ENCODE results near the gene KCNC2.

The KCNC2 gene

DNA sequence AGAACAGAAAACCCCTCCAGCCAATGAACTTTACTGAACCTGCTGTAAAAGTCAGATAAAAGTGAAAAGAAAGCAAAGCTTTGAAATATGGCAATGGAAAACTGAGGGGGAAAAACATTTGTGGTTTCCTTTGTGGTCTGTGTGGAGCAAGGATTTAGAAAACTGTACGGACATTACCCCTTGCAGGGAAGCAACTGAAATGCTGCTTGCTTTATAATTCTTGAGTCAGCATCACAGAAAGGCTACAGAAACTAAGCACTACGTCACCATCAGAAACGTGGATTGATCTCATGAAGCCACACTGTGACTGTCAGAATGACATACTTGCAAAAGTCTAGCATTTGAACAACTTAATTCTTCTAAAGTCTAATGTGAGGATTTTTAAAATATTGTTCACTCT lies 2.4 kb upstream of the KCNC2 start:
- Histone ChIP-seq H3K27ac (ENCODE audit: insufficient read depth in 1 of 2, low read depth in 1 of 2, low read length in 2 of 2, poor library complexity in 1 of 2, severe bottlenecking in 2 of 2) (no peak overlapping the region), H3K36me3 (ENCODE audit: control insufficient read depth in 4 of 4, insufficient read depth in 4 of 4, low read length in 3 of 4) (no peaks in the 10 kb centered on the region), H3K9me3 (ENCODE audit: control extremely low read depth in 1 of 5, control insufficient read depth in 4 of 5, insufficient read depth in 2 of 5, low read depth in 1 of 5, low read length in 4 of 5) (peaks cover 0 to 2% (median 0%) of the 10 kb centered on the region in 5 experiments), H3K27me3 (replicated peaks in 2 of 5; ENCODE audit: control insufficient read depth in 4 of 5, insufficient read depth in 5 of 5, low read length in 4 of 5) (peaks cover 3 to 47% (median 18%) of the 10 kb centered on the region in 5 experiments), H3K4me1 (ENCODE audit: control extremely low read depth in 1 of 4, control insufficient read depth in 4 of 4, insufficient read depth in 4 of 4, low read length in 3 of 4) (peaks cover 0 to 8% (median 3%) of the 10 kb centered on the region in 4 experiments), H3K4me3 (ENCODE audit: control insufficient read depth in 1 of 7, extremely low read depth in 1 of 7, insufficient read depth in 4 of 7, low read depth in 2 of 7, low read length in 6 of 7) (no peak overlapping the region)
- WGBS (ENCODE audit: insufficient coverage), result 0% methylated on average over 1 of the region's 3 CpGs
- DNase-seq, result peak in 2 of 3 donors; percentile 7 to 17
- ChIA-PET CTCF (no interaction called here), POLR2A (no interaction called here)

DNA sequence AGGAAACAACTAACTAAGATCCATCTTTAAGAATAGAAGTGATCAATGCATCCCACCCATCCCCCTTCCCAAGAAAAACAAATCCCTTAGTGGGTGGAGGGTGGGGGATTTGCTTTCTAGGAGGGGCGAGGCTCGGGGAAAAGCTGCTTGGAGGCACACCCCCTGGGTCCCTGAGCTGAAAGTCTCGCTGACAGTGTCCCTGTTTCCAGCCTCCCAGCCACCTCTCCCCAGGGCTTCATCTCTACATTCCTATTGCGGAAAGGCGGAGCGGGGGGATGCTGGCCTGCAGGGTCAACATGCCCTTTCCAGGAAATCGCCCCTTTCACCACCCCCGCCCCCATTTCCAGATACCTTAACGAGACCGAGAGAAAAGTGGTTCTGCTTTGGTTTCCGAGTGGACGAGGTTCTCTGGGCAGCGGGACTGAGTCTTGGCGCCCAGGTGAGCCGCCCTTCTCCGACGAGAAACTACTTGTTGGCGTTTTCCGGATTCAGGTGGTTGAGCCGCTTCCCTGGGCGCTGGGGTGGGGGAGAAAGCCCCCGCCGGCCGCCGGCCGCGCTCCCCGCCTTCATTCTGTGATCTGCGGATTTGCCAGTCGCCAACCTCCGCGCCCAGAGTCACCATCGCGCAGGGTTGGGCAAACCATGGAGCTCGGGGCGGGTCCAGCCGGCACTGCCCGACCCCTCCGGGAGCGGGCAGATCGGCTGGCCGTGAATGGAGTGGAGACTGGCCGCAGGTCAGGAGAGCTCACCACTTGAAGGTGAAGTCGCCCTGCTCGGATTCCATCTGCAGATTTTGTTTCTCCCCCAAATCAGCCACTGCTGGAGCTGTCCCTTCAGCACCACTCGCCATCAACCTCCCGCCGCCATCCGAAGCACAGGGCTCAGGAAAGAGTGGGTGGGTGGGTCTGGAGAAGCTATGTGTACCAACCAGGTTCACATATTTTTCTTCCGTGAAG lies 505 bp downstream of the KCNC2 start:
- peaks cover 0 to 8% (median 3%) of the 10 kb centered on the region in 4 experiments for H3K4me1 ChIP-seq (ENCODE audit: control extremely low read depth in 1 of 4, control insufficient read depth in 4 of 4, insufficient read depth in 4 of 4, low read length in 3 of 4)
- peak; percentile 18 to 64 (median 63) for DNase-seq
- H3K9me3 ChIP-seq (ENCODE audit: control extremely low read depth in 1 of 5, control insufficient read depth in 4 of 5, insufficient read depth in 2 of 5, low read depth in 1 of 5, low read length in 4 of 5), result peaks cover 0 to 5% (median 2%) of the 10 kb centered on the region in 5 experiments
- 3% methylated on average over 24 of the region's 50 CpGs for WGBS (ENCODE audit: insufficient coverage)
- POLR2A ChIA-PET, result no interaction called here
- peaks cover 18 to 66% (median 33%) of the 10 kb centered on the region in 5 experiments for H3K27me3 ChIP-seq (replicated peaks in 2 of 5; ENCODE audit: control insufficient read depth in 4 of 5, insufficient read depth in 5 of 5, low read length in 4 of 5)
- CTCF ChIA-PET, result no interaction called here
- H3K36me3 ChIP-seq (ENCODE audit: control insufficient read depth in 4 of 4, insufficient read depth in 4 of 4, low read length in 3 of 4), result no peaks in the 10 kb centered on the region
- no peak overlapping the region for H3K4me3 ChIP-seq (ENCODE audit: control insufficient read depth in 1 of 7, extremely low read depth in 1 of 7, insufficient read depth in 4 of 7, low read depth in 2 of 7, low read length in 6 of 7)
- H3K27ac ChIP-seq (ENCODE audit: insufficient read depth in 1 of 2, low read depth in 1 of 2, low read length in 2 of 2, poor library complexity in 1 of 2, severe bottlenecking in 2 of 2), result no peak overlapping the region

DNA sequence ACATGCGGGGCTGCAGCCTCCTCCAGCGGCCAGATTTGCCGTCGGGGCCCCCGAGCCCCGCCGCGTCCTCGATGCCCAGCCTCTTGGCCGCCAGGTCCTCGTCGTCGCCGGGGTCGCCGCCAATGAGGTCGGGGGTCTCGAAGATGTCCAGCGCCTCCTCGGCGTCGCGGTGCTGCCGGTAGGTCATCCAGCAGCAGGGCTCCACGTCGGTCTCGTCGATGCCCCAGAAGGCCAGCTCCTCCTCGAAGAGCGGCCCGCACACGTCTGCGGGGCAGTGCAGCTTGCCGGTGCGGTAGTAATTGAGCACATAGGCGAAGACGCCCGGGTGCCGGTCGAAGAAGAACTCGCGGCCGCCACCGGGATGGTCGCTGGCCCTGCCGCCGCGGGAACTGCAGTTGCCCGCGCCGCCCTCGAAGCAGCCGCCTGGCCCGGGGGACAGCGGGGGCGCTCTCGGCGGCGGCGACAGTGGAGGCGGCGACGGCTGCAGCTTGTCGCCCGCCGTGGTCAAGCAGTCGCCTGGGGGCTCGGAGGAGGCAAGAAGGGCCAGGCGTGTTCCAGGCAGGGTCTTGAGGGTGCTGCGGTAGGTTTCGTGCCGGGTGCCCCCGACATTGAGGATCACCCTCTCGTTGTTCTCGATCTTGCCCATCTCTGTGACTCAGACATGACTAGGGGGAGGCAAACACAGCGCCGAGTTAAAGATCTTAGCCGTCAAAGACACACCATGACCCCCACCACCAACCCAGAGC lies 2.1 kb downstream of the KCNC2 start:
- H3K4me1 ChIP-seq (ENCODE audit: control extremely low read depth in 1 of 4, control insufficient read depth in 4 of 4, insufficient read depth in 4 of 4, low read length in 3 of 4), result peaks cover 0 to 8% (median 3%) of the 10 kb centered on the region in 4 experiments
- peak in 2 of 3 donors; percentile 7 to 10 for DNase-seq
- peaks cover 0 to 5% (median 2%) of the 10 kb centered on the region in 5 experiments for H3K9me3 ChIP-seq (ENCODE audit: control extremely low read depth in 1 of 5, control insufficient read depth in 4 of 5, insufficient read depth in 2 of 5, low read depth in 1 of 5, low read length in 4 of 5)
- H3K36me3 ChIP-seq (ENCODE audit: control insufficient read depth in 4 of 4, insufficient read depth in 4 of 4, low read length in 3 of 4), result no peaks in the 10 kb centered on the region
- WGBS (ENCODE audit: insufficient coverage), result 8% methylated on average over 74 of the region's 78 CpGs
- no peak overlapping the region for H3K27ac ChIP-seq (ENCODE audit: insufficient read depth in 1 of 2, low read depth in 1 of 2, low read length in 2 of 2, poor library complexity in 1 of 2, severe bottlenecking in 2 of 2)
- H3K27me3 ChIP-seq (replicated peaks in 2 of 5; ENCODE audit: control insufficient read depth in 4 of 5, insufficient read depth in 5 of 5, low read length in 4 of 5), result peaks cover 18 to 68% (median 30%) of the 10 kb centered on the region in 5 experiments
- ChIA-PET POLR2A (no interaction called here), CTCF (no interaction called here)
- H3K4me3 ChIP-seq (ENCODE audit: control insufficient read depth in 1 of 7, extremely low read depth in 1 of 7, insufficient read depth in 4 of 7, low read depth in 2 of 7, low read length in 6 of 7), result peak overlapping the region in 1 of 7 experiments; percentile 4

DNA sequence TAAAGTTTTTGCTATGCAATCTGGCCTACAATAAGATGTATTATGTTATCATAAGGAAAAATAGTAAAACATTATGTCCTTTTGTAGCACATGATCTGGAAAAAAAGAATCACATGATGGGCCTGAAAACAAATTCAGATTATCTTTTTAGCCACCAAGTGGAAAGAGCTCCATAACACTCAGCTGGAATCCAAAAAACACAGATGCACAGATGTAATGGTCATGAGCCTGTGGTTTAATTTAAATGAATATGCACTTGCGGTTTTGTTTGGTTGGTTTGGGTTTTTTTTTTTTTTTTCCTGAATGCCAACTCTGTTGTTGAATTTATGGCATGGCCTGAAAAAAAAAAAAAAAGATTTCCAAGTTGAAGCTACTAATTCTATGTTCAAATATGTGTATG lies 4.1 kb downstream of the KCNC2 start:
- Histone ChIP-seq H3K4me1 (ENCODE audit: control extremely low read depth in 1 of 4, control insufficient read depth in 4 of 4, insufficient read depth in 4 of 4, low read length in 3 of 4) (peaks cover 3 to 10% (median 7%) of the 10 kb centered on the region in 4 experiments), H3K27me3 (replicated peaks in 2 of 5; ENCODE audit: control insufficient read depth in 4 of 5, insufficient read depth in 5 of 5, low read length in 4 of 5) (peaks cover 18 to 64% (median 33%) of the 10 kb centered on the region in 5 experiments), H3K4me3 (ENCODE audit: control insufficient read depth in 1 of 7, extremely low read depth in 1 of 7, insufficient read depth in 4 of 7, low read depth in 2 of 7, low read length in 6 of 7) (no peak overlapping the region), H3K27ac (ENCODE audit: insufficient read depth in 1 of 2, low read depth in 1 of 2, low read length in 2 of 2, poor library complexity in 1 of 2, severe bottlenecking in 2 of 2) (no peak overlapping the region), H3K9me3 (ENCODE audit: control extremely low read depth in 1 of 5, control insufficient read depth in 4 of 5, insufficient read depth in 2 of 5, low read depth in 1 of 5, low read length in 4 of 5) (peaks cover 0 to 5% (median 2%) of the 10 kb centered on the region in 5 experiments), H3K36me3 (ENCODE audit: control insufficient read depth in 4 of 4, insufficient read depth in 4 of 4, low read length in 3 of 4) (no peaks in the 10 kb centered on the region)
- no peak for DNase-seq
- no CpG with 5 or more reads among the region's 1 CpG for WGBS (ENCODE audit: insufficient coverage)
- ChIA-PET POLR2A (no interaction called here), CTCF (no interaction called here)

DNA sequence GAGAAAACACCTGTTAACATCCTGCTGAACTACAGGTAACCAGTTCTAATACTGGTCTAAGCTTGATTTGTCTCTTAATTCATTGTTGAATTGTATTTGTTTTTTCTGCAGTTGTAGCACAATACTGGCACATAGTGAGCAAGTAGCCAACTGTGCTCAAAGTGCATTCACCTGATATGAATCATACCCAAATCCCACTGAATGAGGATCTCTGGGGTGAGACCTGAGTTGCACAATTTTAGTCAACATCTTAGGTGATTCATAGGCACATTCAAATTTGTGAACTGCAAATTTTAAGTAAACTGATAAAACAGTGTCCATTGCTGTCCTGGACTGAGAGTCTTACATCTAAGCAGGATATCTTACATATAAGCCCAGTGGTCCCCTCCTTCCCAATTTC lies 12.8 kb downstream of the KCNC2 start:
- no peak overlapping the region for H3K27ac ChIP-seq (ENCODE audit: insufficient read depth in 1 of 2, low read depth in 1 of 2, low read length in 2 of 2, poor library complexity in 1 of 2, severe bottlenecking in 2 of 2)
- POLR2A ChIA-PET, result no interaction called here
- H3K27me3 ChIP-seq (replicated peaks in 2 of 5; ENCODE audit: control insufficient read depth in 4 of 5, insufficient read depth in 5 of 5, low read length in 4 of 5), result peaks cover 0 to 12% (median 4%) of the 10 kb centered on the region in 5 experiments
- CTCF ChIA-PET, result no interaction called here
- peaks cover 2 to 7% (median 5%) of the 10 kb centered on the region in 4 experiments for H3K4me1 ChIP-seq (ENCODE audit: control extremely low read depth in 1 of 4, control insufficient read depth in 4 of 4, insufficient read depth in 4 of 4, low read length in 3 of 4)
- H3K9me3 ChIP-seq (ENCODE audit: control extremely low read depth in 1 of 5, control insufficient read depth in 4 of 5, insufficient read depth in 2 of 5, low read depth in 1 of 5, low read length in 4 of 5), result no peaks in the 10 kb centered on the region
- H3K36me3 ChIP-seq (ENCODE audit: control insufficient read depth in 4 of 4, insufficient read depth in 4 of 4, low read length in 3 of 4), result no peaks in the 10 kb centered on the region
- H3K4me3 ChIP-seq (ENCODE audit: control insufficient read depth in 1 of 7, extremely low read depth in 1 of 7, insufficient read depth in 4 of 7, low read depth in 2 of 7, low read length in 6 of 7), result no peak overlapping the region
- no peak for DNase-seq

DNA sequence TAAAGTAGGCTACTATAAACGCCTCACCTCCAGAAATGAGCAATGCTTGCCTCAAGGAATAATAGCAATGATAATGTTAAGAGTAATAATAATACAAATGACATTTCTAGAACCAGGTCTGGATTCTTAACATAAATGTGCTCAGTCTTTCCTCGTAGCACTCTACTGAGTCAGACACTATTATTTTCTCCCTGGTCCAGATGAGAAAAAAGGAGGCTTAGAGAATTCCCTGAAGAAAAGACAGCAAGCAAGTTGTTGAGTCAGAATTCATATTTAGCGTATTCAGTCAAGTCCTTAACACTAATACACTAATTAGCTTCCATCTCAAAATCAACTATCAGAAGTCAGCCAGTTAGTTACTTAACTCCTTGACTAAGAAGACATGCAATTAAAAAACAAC lies 13.2 kb downstream of the KCNC2 start:
- H3K4me3 ChIP-seq (ENCODE audit: control insufficient read depth in 1 of 7, extremely low read depth in 1 of 7, insufficient read depth in 4 of 7, low read depth in 2 of 7, low read length in 6 of 7), result no peak overlapping the region
- WGBS (ENCODE audit: insufficient coverage), result 100% methylated on average over 1 of the region's 3 CpGs
- no peaks in the 10 kb centered on the region for H3K36me3 ChIP-seq (ENCODE audit: control insufficient read depth in 4 of 4, insufficient read depth in 4 of 4, low read length in 3 of 4)
- no peaks in the 10 kb centered on the region for H3K9me3 ChIP-seq (ENCODE audit: control extremely low read depth in 1 of 5, control insufficient read depth in 4 of 5, insufficient read depth in 2 of 5, low read depth in 1 of 5, low read length in 4 of 5)
- ChIA-PET POLR2A (no interaction called here), CTCF (no interaction called here)
- peaks cover 1 to 7% (median 4%) of the 10 kb centered on the region in 4 experiments for H3K4me1 ChIP-seq (ENCODE audit: control extremely low read depth in 1 of 4, control insufficient read depth in 4 of 4, insufficient read depth in 4 of 4, low read length in 3 of 4)
- H3K27me3 ChIP-seq (replicated peaks in 2 of 5; ENCODE audit: control insufficient read depth in 4 of 5, insufficient read depth in 5 of 5, low read length in 4 of 5), result peaks cover 0 to 10% (median 3%) of the 10 kb centered on the region in 5 experiments
- no peak overlapping the region for H3K27ac ChIP-seq (ENCODE audit: insufficient read depth in 1 of 2, low read depth in 1 of 2, low read length in 2 of 2, poor library complexity in 1 of 2, severe bottlenecking in 2 of 2)
- DNase-seq, result no peak

DNA sequence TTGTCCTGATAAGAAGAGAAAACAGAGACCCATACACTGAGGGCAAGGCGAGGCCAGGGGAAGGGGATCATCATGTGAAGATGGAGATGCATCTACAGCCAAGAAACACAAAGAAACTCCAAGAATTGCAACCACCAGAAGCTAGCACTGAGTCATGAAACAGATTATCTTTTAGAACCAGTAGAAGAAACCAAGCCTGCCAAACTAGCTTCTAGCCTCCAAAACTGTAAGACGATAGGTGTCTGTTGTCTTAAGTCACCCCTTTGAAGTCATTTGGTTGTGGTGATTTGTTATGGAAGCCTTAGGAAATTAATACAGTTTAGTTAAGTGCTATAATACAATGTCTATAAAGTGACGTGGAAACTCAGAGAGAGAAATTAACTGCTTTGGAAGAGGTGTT lies 15.4 kb downstream of the KCNC2 start:
- H3K27me3 ChIP-seq (replicated peaks in 2 of 5; ENCODE audit: control insufficient read depth in 4 of 5, insufficient read depth in 5 of 5, low read length in 4 of 5), result peaks cover 0 to 4% (median 0%) of the 10 kb centered on the region in 5 experiments
- no peak overlapping the region for H3K27ac ChIP-seq (ENCODE audit: insufficient read depth in 1 of 2, low read depth in 1 of 2, low read length in 2 of 2, poor library complexity in 1 of 2, severe bottlenecking in 2 of 2)
- CTCF ChIA-PET, result interaction anchor here (0.7 to 1.2 kb wide), 2 partner anchors 22 to 165 kb away, joined by 3 read pairs; no protein-coding TSS in a partner anchor
- no peaks in the 10 kb centered on the region for H3K36me3 ChIP-seq (ENCODE audit: control insufficient read depth in 4 of 4, insufficient read depth in 4 of 4, low read length in 3 of 4)
- WGBS (ENCODE audit: insufficient coverage), result 90% methylated on average over 3 of the region's 3 CpGs
- no peak overlapping the region for H3K4me3 ChIP-seq (ENCODE audit: control insufficient read depth in 1 of 7, extremely low read depth in 1 of 7, insufficient read depth in 4 of 7, low read depth in 2 of 7, low read length in 6 of 7)
- H3K9me3 ChIP-seq (ENCODE audit: control extremely low read depth in 1 of 5, control insufficient read depth in 4 of 5, insufficient read depth in 2 of 5, low read depth in 1 of 5, low read length in 4 of 5), result no peaks in the 10 kb centered on the region
- H3K4me1 ChIP-seq (ENCODE audit: control extremely low read depth in 1 of 4, control insufficient read depth in 4 of 4, insufficient read depth in 4 of 4, low read length in 3 of 4), result no peaks in the 10 kb centered on the region
- POLR2A ChIA-PET, result no interaction called here
- DNase-seq, result no peak

Data from common myeloid progenitor, CD34-positive (primary cell).